Measurements from ENCODE around the gene PEX11G. TPM values are rescaled to one million over a fixed set of nuclear protein-coding genes. Genes with fewer than 3 reads are reported as not detected.

Gene PEX11G
- total and polyA plus RNA-seq, 2 of the 8 experiments (the other 6 are each of a cell fraction or from before 2014, with no cell fraction given) = 2.1 to 4.3 TPM

DNA sequence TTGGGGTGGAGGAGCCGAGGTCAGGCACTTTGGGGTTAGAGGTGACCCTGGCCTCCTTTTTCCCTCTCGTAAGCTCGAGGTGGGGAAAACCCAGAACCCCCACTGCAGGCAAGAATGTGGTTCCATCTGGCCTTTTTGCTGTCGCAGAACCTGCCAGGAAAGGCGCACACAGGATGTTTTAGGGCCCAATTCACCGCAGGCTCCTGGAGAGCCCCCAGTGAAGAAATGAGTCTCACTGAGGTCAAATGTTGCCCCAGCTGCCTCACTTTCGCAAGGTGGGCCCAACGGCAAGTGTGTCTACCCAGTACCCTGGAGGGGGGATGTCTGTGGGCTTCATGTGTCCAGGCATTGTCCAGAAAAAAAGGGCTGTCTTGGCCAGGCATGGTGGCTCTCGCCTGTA lies 61.8 kb downstream of the PEX11G start (continued):
- TF ChIP-seq, protein P1, sequence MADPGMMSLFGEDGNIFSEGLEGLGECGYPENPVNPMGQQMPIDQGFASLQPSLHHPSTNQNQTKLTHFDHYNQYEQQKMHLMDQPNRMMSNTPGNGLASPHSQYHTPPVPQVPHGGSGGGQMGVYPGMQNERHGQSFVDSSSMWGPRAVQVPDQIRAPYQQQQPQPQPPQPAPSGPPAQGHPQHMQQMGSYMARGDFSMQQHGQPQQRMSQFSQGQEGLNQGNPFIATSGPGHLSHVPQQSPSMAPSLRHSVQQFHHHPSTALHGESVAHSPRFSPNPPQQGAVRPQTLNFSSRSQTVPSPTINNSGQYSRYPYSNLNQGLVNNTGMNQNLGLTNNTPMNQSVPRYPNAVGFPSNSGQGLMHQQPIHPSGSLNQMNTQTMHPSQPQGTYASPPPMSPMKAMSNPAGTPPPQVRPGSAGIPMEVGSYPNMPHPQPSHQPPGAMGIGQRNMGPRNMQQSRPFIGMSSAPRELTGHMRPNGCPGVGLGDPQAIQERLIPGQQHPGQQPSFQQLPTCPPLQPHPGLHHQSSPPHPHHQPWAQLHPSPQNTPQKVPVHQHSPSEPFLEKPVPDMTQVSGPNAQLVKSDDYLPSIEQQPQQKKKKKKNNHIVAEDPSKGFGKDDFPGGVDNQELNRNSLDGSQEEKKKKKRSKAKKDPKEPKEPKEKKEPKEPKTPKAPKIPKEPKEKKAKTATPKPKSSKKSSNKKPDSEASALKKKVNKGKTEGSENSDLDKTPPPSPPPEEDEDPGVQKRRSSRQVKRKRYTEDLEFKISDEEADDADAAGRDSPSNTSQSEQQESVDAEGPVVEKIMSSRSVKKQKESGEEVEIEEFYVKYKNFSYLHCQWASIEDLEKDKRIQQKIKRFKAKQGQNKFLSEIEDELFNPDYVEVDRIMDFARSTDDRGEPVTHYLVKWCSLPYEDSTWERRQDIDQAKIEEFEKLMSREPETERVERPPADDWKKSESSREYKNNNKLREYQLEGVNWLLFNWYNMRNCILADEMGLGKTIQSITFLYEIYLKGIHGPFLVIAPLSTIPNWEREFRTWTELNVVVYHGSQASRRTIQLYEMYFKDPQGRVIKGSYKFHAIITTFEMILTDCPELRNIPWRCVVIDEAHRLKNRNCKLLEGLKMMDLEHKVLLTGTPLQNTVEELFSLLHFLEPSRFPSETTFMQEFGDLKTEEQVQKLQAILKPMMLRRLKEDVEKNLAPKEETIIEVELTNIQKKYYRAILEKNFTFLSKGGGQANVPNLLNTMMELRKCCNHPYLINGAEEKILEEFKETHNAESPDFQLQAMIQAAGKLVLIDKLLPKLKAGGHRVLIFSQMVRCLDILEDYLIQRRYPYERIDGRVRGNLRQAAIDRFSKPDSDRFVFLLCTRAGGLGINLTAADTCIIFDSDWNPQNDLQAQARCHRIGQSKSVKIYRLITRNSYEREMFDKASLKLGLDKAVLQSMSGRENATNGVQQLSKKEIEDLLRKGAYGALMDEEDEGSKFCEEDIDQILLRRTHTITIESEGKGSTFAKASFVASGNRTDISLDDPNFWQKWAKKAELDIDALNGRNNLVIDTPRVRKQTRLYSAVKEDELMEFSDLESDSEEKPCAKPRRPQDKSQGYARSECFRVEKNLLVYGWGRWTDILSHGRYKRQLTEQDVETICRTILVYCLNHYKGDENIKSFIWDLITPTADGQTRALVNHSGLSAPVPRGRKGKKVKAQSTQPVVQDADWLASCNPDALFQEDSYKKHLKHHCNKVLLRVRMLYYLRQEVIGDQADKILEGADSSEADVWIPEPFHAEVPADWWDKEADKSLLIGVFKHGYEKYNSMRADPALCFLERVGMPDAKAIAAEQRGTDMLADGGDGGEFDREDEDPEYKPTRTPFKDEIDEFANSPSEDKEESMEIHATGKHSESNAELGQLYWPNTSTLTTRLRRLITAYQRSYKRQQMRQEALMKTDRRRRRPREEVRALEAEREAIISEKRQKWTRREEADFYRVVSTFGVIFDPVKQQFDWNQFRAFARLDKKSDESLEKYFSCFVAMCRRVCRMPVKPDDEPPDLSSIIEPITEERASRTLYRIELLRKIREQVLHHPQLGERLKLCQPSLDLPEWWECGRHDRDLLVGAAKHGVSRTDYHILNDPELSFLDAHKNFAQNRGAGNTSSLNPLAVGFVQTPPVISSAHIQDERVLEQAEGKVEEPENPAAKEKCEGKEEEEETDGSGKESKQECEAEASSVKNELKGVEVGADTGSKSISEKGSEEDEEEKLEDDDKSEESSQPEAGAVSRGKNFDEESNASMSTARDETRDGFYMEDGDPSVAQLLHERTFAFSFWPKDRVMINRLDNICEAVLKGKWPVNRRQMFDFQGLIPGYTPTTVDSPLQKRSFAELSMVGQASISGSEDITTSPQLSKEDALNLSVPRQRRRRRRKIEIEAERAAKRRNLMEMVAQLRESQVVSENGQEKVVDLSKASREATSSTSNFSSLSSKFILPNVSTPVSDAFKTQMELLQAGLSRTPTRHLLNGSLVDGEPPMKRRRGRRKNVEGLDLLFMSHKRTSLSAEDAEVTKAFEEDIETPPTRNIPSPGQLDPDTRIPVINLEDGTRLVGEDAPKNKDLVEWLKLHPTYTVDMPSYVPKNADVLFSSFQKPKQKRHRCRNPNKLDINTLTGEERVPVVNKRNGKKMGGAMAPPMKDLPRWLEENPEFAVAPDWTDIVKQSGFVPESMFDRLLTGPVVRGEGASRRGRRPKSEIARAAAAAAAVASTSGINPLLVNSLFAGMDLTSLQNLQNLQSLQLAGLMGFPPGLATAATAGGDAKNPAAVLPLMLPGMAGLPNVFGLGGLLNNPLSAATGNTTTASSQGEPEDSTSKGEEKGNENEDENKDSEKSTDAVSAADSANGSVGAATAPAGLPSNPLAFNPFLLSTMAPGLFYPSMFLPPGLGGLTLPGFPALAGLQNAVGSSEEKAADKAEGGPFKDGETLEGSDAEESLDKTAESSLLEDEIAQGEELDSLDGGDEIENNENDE (IDR thresholded peaks at IDR 0.05; ENCODE audit: insufficient replicate concordance, low read length) = no peak
- TF ChIP-seq YY1 (IDR thresholded peaks at IDR 0.05; ENCODE audit: low read depth, low read length) (no peak), RFX5 (IDR thresholded peaks at IDR 0.05; ENCODE audit: borderline replicate concordance, low read depth, low read length) (no peak)
